COLO668 (cell line): ENCODE results near the gene ADGRD1.

Source experiments
- DNase-seq: peaks from one replicate; lab custom pipeline; 2025; ENCODE audit not compliant: unreplicated experiment; lab: John Stamatoyannopoulos, UW

ADGRD1 gene

GRCh38 chr12:131005161-131006035 lies 51.7 kb downstream of the ADGRD1 start:
- DNase-seq: no peak

GRCh38 chr12:131006036-131006735 lies 52.5 kb downstream of the ADGRD1 start:
- no peak for DNase-seq

GRCh38 chr12:131007031-131007739 lies 53.5 kb downstream of the ADGRD1 start:
- no peak for DNase-seq

- no peak for DNase-seq
Observed at GRCh38 chr12:131007740-131008117, 54.0 kb downstream of the ADGRD1 start.

- DNase-seq: no peak
Observed at GRCh38 chr12:131008131-131008912, 54.6 kb downstream of the ADGRD1 start.

- no peak for DNase-seq
Observed at GRCh38 chr12:131008913-131009270, 55.2 kb downstream of the ADGRD1 start.

- DNase-seq: no peak
Observed at GRCh38 chr12:131009595-131010395, 56.1 kb downstream of the ADGRD1 start.

- no peak for DNase-seq
Observed at GRCh38 chr12:131010396-131011131, 56.9 kb downstream of the ADGRD1 start.

- no peak for DNase-seq
Observed at GRCh38 chr12:131011165-131012079, 57.7 kb downstream of the ADGRD1 start.

GRCh38 chr12:131012279-131013069 lies 58.8 kb downstream of the ADGRD1 start:
- DNase-seq: no peak

- DNase-seq: no peak
Observed at GRCh38 chr12:131013118-131013517, 59.4 kb downstream of the ADGRD1 start.

GRCh38 chr12:131014343-131014742 lies 60.6 kb downstream of the ADGRD1 start:
- DNase-seq: no peak

GRCh38 chr12:131015581-131016337 lies 62.1 kb downstream of the ADGRD1 start:
- no peak for DNase-seq

- DNase-seq: no peak
Observed at GRCh38 chr12:131017477-131017991, 63.8 kb downstream of the ADGRD1 start.

- DNase-seq: no peak
Observed at GRCh38 chr12:131018019-131018620, 64.4 kb downstream of the ADGRD1 start.

- DNase-seq: no peak
Observed at GRCh38 chr12:131018808-131019397, 65.2 kb downstream of the ADGRD1 start.
